Measurements from ENCODE around the gene TNFAIP1. TPM values are rescaled to one million over a fixed set of nuclear protein-coding genes. Genes with fewer than 3 reads are reported as not detected.

The TNFAIP1 gene
- total RNA-seq, 1 donor from 2014 or later: 85.9 TPM

GRCh38 chr17:28368915-28369683 is 33.5 kb downstream of the TNFAIP1 start:
- no peak for DNase-seq (ENCODE audit: low read depth)
- H3K36me3 ChIP-seq (ENCODE audit: control insufficient read depth, insufficient read depth, low read length): no peaks in the 10 kb centered on the region
- no peak for TF ChIP-seq CTCF (IDR thresholded peaks at IDR 0.05; ENCODE audit: insufficient read depth, low read length, poor library complexity, severe bottlenecking)
- peaks cover 11% of the 10 kb centered on the region for H3K27me3 ChIP-seq (ENCODE audit: control insufficient read depth, insufficient read depth, low read length)
- no peak overlapping the region for H3K4me3 ChIP-seq (ENCODE audit: low read depth, low read length)

DNA sequence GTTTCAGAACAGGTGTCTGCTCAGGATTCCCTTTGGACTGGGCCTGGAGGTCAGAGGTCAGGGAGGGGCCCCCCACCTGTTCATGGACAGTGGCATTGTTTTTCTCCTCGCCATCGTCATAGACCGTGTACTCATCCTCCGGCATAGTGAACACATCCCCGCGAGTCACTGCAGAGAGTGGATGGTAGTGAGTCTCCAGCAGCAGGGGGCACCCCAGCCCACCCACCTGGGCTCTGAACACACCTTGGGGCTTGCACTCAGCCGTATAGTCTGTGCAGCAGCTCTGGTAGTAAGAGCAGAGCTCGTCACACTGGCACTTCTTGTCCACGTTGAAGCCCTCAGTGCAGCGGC is 34.1 kb downstream of the TNFAIP1 start:
- no peaks in the 10 kb centered on the region for H3K36me3 ChIP-seq (ENCODE audit: control insufficient read depth, insufficient read depth, low read length)
- TF ChIP-seq CTCF (IDR thresholded peaks at IDR 0.05; ENCODE audit: insufficient read depth, low read length, poor library complexity, severe bottlenecking): no peak
- no peak for DNase-seq (ENCODE audit: low read depth)
- H3K4me3 ChIP-seq (ENCODE audit: low read depth, low read length): no peak overlapping the region
- H3K27me3 ChIP-seq (ENCODE audit: control insufficient read depth, insufficient read depth, low read length): peaks cover 11% of the 10 kb centered on the region

DNA sequence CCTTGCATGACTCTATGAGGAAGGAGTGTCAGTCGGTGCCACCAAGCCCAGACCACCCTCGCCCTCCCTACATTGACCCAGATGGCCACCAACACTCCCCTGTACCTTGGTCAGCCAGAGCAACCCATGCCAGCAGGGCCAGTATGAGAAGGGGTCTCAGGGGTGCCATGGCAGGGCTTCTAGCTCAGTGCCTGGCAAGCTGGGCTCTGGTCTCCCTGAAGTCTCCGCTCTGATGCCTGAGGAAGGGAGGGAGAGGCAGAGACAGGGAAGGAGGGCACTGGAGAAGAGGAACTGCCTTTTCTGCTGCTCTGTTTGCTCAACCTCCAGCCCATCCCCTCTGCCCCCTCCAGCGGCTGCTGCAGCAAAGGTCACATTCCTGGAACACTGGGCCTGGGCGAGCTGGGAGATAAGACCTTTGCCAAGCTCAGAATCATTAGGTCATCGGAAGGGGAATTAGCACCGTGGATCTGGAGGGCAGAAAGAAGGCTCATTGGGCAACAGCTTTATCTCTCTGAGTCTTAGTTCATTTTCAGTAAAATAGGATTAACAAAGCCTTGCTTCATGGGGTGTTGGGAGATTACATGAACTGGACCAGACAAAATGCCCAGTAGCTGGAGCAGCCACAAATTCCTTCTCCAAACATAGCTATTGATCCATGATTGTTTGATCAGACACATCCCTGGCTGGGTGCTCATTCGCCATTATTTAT is 34.6 kb downstream of the TNFAIP1 start, which contains the start of gene VTN:
VTN (minus strand) TSS at position 273 of the 709 bp plus-strand sequence; CDS start at position 169, 104 bp downstream.
- Histone ChIP-seq H3K36me3 (ENCODE audit: control insufficient read depth, insufficient read depth, low read length) (no peaks in the 10 kb centered on the region), H3K27me3 (ENCODE audit: control insufficient read depth, insufficient read depth, low read length) (peaks cover 11% of the 10 kb centered on the region), H3K4me3 (ENCODE audit: low read depth, low read length) (no peak within 1 kb of the TSS)
- no peak for TF ChIP-seq CTCF (IDR thresholded peaks at IDR 0.05; ENCODE audit: insufficient read depth, low read length, poor library complexity, severe bottlenecking)
- no peak for DNase-seq (ENCODE audit: low read depth)

- H3K36me3 ChIP-seq (ENCODE audit: control insufficient read depth, insufficient read depth, low read length): no peaks in the 10 kb centered on the region
- DNase-seq (ENCODE audit: low read depth): no peak
- no peak for TF ChIP-seq CTCF (IDR thresholded peaks at IDR 0.05; ENCODE audit: insufficient read depth, low read length, poor library complexity, severe bottlenecking)
- H3K4me3 ChIP-seq (ENCODE audit: low read depth, low read length): no peak overlapping the region
- peaks cover 11% of the 10 kb centered on the region for H3K27me3 ChIP-seq (ENCODE audit: control insufficient read depth, insufficient read depth, low read length)
These were observed 35.2 kb downstream of the TNFAIP1 start for GRCh38 chr17:28370744-28371103.

- no peak for DNase-seq (ENCODE audit: low read depth)
These were observed 36.0 kb downstream of the TNFAIP1 start, which contains the start of gene SARM1 for GRCh38 chr17:28371245-28372202. Gene SARM1 (plus strand): TSS chr17:28371694. CDS start chr17:28372033, 339 bp downstream.

More at GRCh38 chr17:28371245-28372202, 36.0 kb downstream of the TNFAIP1 start, which contains the start of gene SARM1:
- TF ChIP-seq CTCF (IDR thresholded peaks at IDR 0.05; ENCODE audit: insufficient read depth, low read length, poor library complexity, severe bottlenecking): no peak
- Histone ChIP-seq H3K36me3 (ENCODE audit: control insufficient read depth, insufficient read depth, low read length) (no peaks in the 10 kb centered on the region), H3K27me3 (ENCODE audit: control insufficient read depth, insufficient read depth, low read length) (peaks cover 11% of the 10 kb centered on the region), H3K4me3 (ENCODE audit: low read depth, low read length) (peak within 1 kb of the TSS; percentile 35)
